GM23338 (cell line): ENCODE measurements around the gene MOGAT1. TPM values are rescaled to one million over a fixed set of nuclear protein-coding genes. Genes with fewer than 3 reads are reported as not detected.

Experiments used
- ATAC-seq: fragments of 200-7000 bp; cut with Tn5 transposase; 3 replicates; pipeline ENCODE4 v1.9.1; 2020
- DNase-seq: peaks from one replicate; pipeline ENCODE4 v3.0.0-alpha.2; 2015; ENCODE audit warnings: low spot score
- H2AFZ ChIP-seq: fragments of 200-600 bp; sonication (generic); 2 replicates; pipeline ENCODE4 v1.8.0; 2016; ENCODE audit warnings: antibody characterized with exemption, mild to moderate bottlenecking, moderate library complexity
- H3F3A ChIP-seq: fragments of 200-600 bp; sonication (generic); replicated peaks from 2 replicates; pipeline ENCODE4 v1.8.0; 2017; ENCODE audit warnings: antibody characterized with exemption, mixed run types, low read depth
- H3K27ac ChIP-seq: fragments of 200-600 bp; sonication (generic); 2 replicates; pipeline ENCODE4 v1.6.1; 2016; ENCODE audit warnings: low read depth
- H3K27me3 ChIP-seq: fragments of 200-600 bp; sonication (generic); 2 replicates; pipeline ENCODE4 v1.8.0; 2016; ENCODE audit warnings: mild to moderate bottlenecking, mixed run types, moderate library complexity; ENCODE audit not compliant: insufficient read depth
- H3K36me3 ChIP-seq: fragments of 200-600 bp; sonication (generic); 2 replicates; pipeline ENCODE4 v1.8.0; 2016; ENCODE audit warnings: mild to moderate bottlenecking; ENCODE audit not compliant: insufficient read depth
- H3K4me1 ChIP-seq: fragments of 200-600 bp; sonication (generic); 2 replicates; pipeline ENCODE4 v1.8.0; 2016; ENCODE audit warnings: mild to moderate bottlenecking, moderate library complexity; ENCODE audit not compliant: insufficient read depth
- H3K4me2 ChIP-seq: fragments of 200-600 bp; sonication (generic); 2 replicates; pipeline ENCODE4 v1.7.1; 2017; ENCODE audit warnings: mixed run types
- H3K4me3 ChIP-seq: fragments of 200-600 bp; sonication (generic); 2 replicates; pipeline ENCODE4 v1.6.1; 2016; ENCODE audit warnings: mixed run types
- H3K79me2 ChIP-seq: fragments of 200-600 bp; sonication (generic); replicated peaks from 2 replicates; pipeline ENCODE4 v1.8.0; 2017; ENCODE audit warnings: mild to moderate bottlenecking; ENCODE audit not compliant: insufficient read depth
- H3K9me2 ChIP-seq: fragments of 200-600 bp; sonication (generic); 2 replicates; pipeline ENCODE4 v1.8.0; 2017; ENCODE audit not compliant: insufficient read depth
- H4K20me1 ChIP-seq: fragments of 200-600 bp; sonication (generic); replicated peaks from 2 replicates; pipeline ENCODE4 v1.8.0; 2017; ENCODE audit warnings: mild to moderate bottlenecking; ENCODE audit not compliant: insufficient read depth
- H3K27ac Mint-ChIP-seq: 2 replicates; pipeline ENCODE4 v1.8.0; 2020; ENCODE audit warnings: inconsistent platforms, mild to moderate bottlenecking, moderate library complexity, mixed read lengths
- H3K27me3 Mint-ChIP-seq: 3 replicates; pipeline ENCODE4 v1.8.0; 2022; ENCODE audit warnings: low read depth, mild to moderate bottlenecking, moderate library complexity, mixed read lengths, inconsistent platforms; ENCODE audit not compliant: insufficient read depth, poor library complexity
- H3K36me3 Mint-ChIP-seq: 3 replicates; pipeline ENCODE4 v1.8.0; 2021; ENCODE audit warnings: low read depth, mild to moderate bottlenecking, inconsistent platforms, moderate library complexity, mixed read lengths
- H3K4me1 Mint-ChIP-seq: 3 replicates; pipeline ENCODE4 v1.8.0; 2020; ENCODE audit warnings: mild to moderate bottlenecking, inconsistent platforms, mixed read lengths
- H3K4me3 Mint-ChIP-seq: 3 replicates; pipeline ENCODE4 v1.8.0; 2021; ENCODE audit warnings: moderate library complexity, mild to moderate bottlenecking, inconsistent platforms, mixed read lengths
- H3K9me3 Mint-ChIP-seq: 3 replicates; pipeline ENCODE4 v1.8.0; 2020; ENCODE audit warnings: moderate library complexity, mild to moderate bottlenecking, inconsistent platforms, mixed read lengths
- CREB1 ChIP-seq: fragments of 250-450 bp; sonication (Bioruptor Pico); IDR thresholded peaks from 2 replicates; pipeline ENCODE4 v1.5.0; 2020; ENCODE audit warnings: low read depth, mild to moderate bottlenecking, moderate library complexity
- ETS1 ChIP-seq: IDR thresholded peaks from 2 replicates; pipeline ENCODE4 v1.6.1; 2016; ENCODE audit warnings: antibody characterized with exemption
- EZH2phosphoT487 ChIP-seq: fragments of 200-600 bp; sonication (generic); IDR thresholded peaks from one replicate; pipeline ENCODE4 v1.8.1; 2018; ENCODE audit warnings: antibody characterized with exemption; ENCODE audit not compliant: unreplicated experiment
- JUNB ChIP-seq: IDR thresholded peaks from one replicate; pipeline ENCODE4 v1.6.1; 2016; ENCODE audit warnings: antibody characterized with exemption; ENCODE audit not compliant: unreplicated experiment
- NANOG ChIP-seq: IDR thresholded peaks from 2 replicates; pipeline ENCODE4 v1.6.1; 2016; ENCODE audit warnings: antibody characterized with exemption, borderline replicate concordance
- POLR2AphosphoS5 ChIP-seq: IDR thresholded peaks from 2 replicates; pipeline ENCODE4 v1.6.1; 2016; ENCODE audit warnings: antibody characterized with exemption, low read depth
- STAT1 ChIP-seq: IDR thresholded peaks from one replicate; pipeline ENCODE4 v1.6.1; 2016; ENCODE audit warnings: antibody characterized with exemption; ENCODE audit not compliant: unreplicated experiment
- ZNF114 ChIP-seq: fragments of 250-450 bp; sonication (Bioruptor Pico); IDR thresholded peaks from 2 replicates; pipeline ENCODE4 v1.5.0; 2020; ENCODE audit warnings: mild to moderate bottlenecking, moderate library complexity
- ZNF331 ChIP-seq: fragments of 250-450 bp; sonication (Bioruptor Pico); IDR thresholded peaks from 2 replicates; pipeline ENCODE4 v1.5.0; 2020; ENCODE audit warnings: low read depth, mild to moderate bottlenecking, moderate library complexity
- polyA plus RNA-seq: library from polyadenylated mRNA; unstranded; fragments of >200 nt; fragmentation: Nextera tagmentation; extraction: Ambion mirVana; gene quantifications from 2 replicates; pipeline ENCODE4 v1.2.1, GENCODE V29; 2016
- total RNA-seq: library from RNA; depleted of rRNA; stranded (reverse); fragments of >200 nt; shearing (Covaris generic); gene quantifications from 2 replicates; pipeline ENCODE4 v1.2.3, GENCODE V29; 2014
- TF ChIP-seq, protein P1 (sequence below): IDR thresholded peaks from one replicate; pipeline ENCODE4 v1.6.1; 2018; ENCODE audit warnings: antibody characterized with exemption; ENCODE audit not compliant: unreplicated experiment
- TF ChIP-seq, protein P2 (sequence below), 2 experiments: fragments of 200-600 bp in 1 of 2; sonication (generic) in 1 of 2; conservative IDR thresholded peaks; 2 replicates each; pipeline versions ENCODE4 v1.5.1 to v1.6.1; 2016 to 2017; ENCODE audit warnings: antibody characterized with exemption in 2 of 2, low read depth in 2 of 2, mild to moderate bottlenecking in 2 of 2, moderate library complexity in 1 of 2

The MOGAT1 gene
- total and polyA plus RNA-seq, 2 experiments from 2014 or later, result 0.86 to 0.94 TPM

DNA sequence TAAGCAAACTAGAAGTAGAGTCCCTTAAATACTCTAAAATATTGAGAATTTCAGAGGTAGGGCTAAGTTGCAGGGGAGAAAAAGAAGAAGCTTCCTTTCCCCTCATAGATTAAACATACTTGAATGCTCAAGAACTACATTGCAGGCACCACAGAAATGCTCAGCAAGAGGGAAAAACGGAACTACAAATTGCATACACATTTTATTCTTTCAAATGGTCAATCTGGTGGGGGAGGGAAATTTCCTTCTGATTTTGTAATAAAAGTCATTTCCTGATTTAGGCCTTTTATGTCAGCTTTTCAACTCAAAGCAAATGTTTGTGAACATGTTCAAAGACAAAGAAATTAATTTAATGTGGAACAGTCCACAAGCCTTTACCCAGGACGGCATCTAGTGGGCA lies 48.5 kb upstream of the MOGAT1 start:
- no peak overlapping the region for H3K4me3 Mint-ChIP-seq
- H3K4me1 ChIP-seq, result no peaks in the 10 kb centered on the region
- no peak overlapping the region for H3K27ac Mint-ChIP-seq
- H3K27me3 Mint-ChIP-seq, result peaks cover 2% of the 10 kb centered on the region
- no peaks in the 10 kb centered on the region; the same call in 1 of the 2 replicates for H4K20me1 ChIP-seq
- no peak overlapping the region for H3K27ac ChIP-seq
- H2AFZ ChIP-seq, result no peak overlapping the region
- H3K9me2 ChIP-seq, result no peaks in the 10 kb centered on the region
- peaks cover 55% of the 10 kb centered on the region for H3K36me3 Mint-ChIP-seq
- peaks cover 49% of the 10 kb centered on the region for H3K36me3 ChIP-seq
- no peak for ATAC-seq
- no peak for TF ChIP-seq EZH2phosphoT487
- TF ChIP-seq, protein P1, sequence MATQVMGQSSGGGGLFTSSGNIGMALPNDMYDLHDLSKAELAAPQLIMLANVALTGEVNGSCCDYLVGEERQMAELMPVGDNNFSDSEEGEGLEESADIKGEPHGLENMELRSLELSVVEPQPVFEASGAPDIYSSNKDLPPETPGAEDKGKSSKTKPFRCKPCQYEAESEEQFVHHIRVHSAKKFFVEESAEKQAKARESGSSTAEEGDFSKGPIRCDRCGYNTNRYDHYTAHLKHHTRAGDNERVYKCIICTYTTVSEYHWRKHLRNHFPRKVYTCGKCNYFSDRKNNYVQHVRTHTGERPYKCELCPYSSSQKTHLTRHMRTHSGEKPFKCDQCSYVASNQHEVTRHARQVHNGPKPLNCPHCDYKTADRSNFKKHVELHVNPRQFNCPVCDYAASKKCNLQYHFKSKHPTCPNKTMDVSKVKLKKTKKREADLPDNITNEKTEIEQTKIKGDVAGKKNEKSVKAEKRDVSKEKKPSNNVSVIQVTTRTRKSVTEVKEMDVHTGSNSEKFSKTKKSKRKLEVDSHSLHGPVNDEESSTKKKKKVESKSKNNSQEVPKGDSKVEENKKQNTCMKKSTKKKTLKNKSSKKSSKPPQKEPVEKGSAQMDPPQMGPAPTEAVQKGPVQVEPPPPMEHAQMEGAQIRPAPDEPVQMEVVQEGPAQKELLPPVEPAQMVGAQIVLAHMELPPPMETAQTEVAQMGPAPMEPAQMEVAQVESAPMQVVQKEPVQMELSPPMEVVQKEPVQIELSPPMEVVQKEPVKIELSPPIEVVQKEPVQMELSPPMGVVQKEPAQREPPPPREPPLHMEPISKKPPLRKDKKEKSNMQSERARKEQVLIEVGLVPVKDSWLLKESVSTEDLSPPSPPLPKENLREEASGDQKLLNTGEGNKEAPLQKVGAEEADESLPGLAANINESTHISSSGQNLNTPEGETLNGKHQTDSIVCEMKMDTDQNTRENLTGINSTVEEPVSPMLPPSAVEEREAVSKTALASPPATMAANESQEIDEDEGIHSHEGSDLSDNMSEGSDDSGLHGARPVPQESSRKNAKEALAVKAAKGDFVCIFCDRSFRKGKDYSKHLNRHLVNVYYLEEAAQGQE, result no peak
- TF ChIP-seq, protein P2, sequence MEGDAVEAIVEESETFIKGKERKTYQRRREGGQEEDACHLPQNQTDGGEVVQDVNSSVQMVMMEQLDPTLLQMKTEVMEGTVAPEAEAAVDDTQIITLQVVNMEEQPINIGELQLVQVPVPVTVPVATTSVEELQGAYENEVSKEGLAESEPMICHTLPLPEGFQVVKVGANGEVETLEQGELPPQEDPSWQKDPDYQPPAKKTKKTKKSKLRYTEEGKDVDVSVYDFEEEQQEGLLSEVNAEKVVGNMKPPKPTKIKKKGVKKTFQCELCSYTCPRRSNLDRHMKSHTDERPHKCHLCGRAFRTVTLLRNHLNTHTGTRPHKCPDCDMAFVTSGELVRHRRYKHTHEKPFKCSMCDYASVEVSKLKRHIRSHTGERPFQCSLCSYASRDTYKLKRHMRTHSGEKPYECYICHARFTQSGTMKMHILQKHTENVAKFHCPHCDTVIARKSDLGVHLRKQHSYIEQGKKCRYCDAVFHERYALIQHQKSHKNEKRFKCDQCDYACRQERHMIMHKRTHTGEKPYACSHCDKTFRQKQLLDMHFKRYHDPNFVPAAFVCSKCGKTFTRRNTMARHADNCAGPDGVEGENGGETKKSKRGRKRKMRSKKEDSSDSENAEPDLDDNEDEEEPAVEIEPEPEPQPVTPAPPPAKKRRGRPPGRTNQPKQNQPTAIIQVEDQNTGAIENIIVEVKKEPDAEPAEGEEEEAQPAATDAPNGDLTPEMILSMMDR (conservative IDR thresholded peaks at IDR 0.05; ENCODE audit: low read depth in 2 of 2), result no peak
- no peak for TF ChIP-seq JUNB
- TF ChIP-seq ZNF331 (CRISPR knock-in tag), result no peak
- no peak for TF ChIP-seq ETS1
- no peak for TF ChIP-seq POLR2AphosphoS5
- no peak for TF ChIP-seq ZNF114 (CRISPR knock-in tag)
- TF ChIP-seq NANOG, result no peak
- no peak overlapping the region for H3K4me2 ChIP-seq
- no peak overlapping the region for H3K4me3 ChIP-seq
- H3K79me2 ChIP-seq, result no peaks in the 10 kb centered on the region
- H3K4me1 Mint-ChIP-seq, result no peaks in the 10 kb centered on the region
- H3K9me3 Mint-ChIP-seq, result no peaks in the 10 kb centered on the region
- H3F3A ChIP-seq, result no peaks in the 10 kb centered on the region
- no peaks in the 10 kb centered on the region for H3K27me3 ChIP-seq
- DNase-seq, result no peak

GRCh38 chr2:222623756-222624309 lies 47.6 kb upstream of the MOGAT1 start:
- Histone ChIP-seq H3K9me2 (no peaks in the 10 kb centered on the region), H3K4me2 (no peak overlapping the region), H3K36me3 (peaks cover 58% of the 10 kb centered on the region), H3K4me1 (no peaks in the 10 kb centered on the region), H3K27ac (no peak overlapping the region), H3K4me3 (no peak overlapping the region), H3F3A (no peaks in the 10 kb centered on the region), H3K79me2 (no peaks in the 10 kb centered on the region), H2AFZ (no peak overlapping the region), H4K20me1 (no peaks in the 10 kb centered on the region; the same call in 1 of the 2 replicates), H3K27me3 (no peaks in the 10 kb centered on the region)
- no peaks in the 10 kb centered on the region for H3K9me3 Mint-ChIP-seq
- H3K36me3 Mint-ChIP-seq, result peaks cover 55% of the 10 kb centered on the region
- DNase-seq, result no peak
- no peaks in the 10 kb centered on the region for H3K27me3 Mint-ChIP-seq
- no peak overlapping the region for H3K4me3 Mint-ChIP-seq
- no peak overlapping the region for H3K27ac Mint-ChIP-seq
- no peak for ATAC-seq
- H3K4me1 Mint-ChIP-seq, result no peaks in the 10 kb centered on the region
- TF ChIP-seq CREB1 (CRISPR knock-in tag), result no peak
- TF ChIP-seq STAT1, result no peak
- TF ChIP-seq ETS1, result no peak
- no peak for TF ChIP-seq EZH2phosphoT487
